B cell (primary cell): Measurements from ENCODE around the gene EXOC5. TPM values are rescaled to one million over a fixed set of nuclear protein-coding genes. Genes with fewer than 3 reads are reported as not detected.
A peak's percentile ranks its signal among the peaks of the same experiment; 100 is the strongest.

Experiments used
- ATAC-seq: fragments of 200-7000 bp; cut with Tn5 transposase; one replicate; pipeline ENCODE4 v1.10.0; 2021; ENCODE audit warnings: low read depth, mild to moderate bottlenecking, moderate number of reproducible peaks, moderate library complexity
- CTCF ChIA-PET: fragments of 350-600 bp; sonication (Branson Sonifier 250); formaldehyde crosslinking; loops from one replicate; lab custom pipeline; 2021; ENCODE audit warnings: antibody characterized with exemption, inconsistent platforms; lab: Charles Lee
- POLR2A ChIA-PET: fragments of 350-600 bp; sonication (Branson Sonifier 250); formaldehyde crosslinking; loops from one replicate; lab custom pipeline; 2021; ENCODE audit warnings: antibody characterized with exemption; lab: Charles Lee
- DNase-seq: peaks from one replicate; pipeline ENCODE4 v3.0.0; 2013
- H2AFZ ChIP-seq: 2 replicates; pipeline ENCODE4 v1.6.1; 2012; ENCODE audit warnings: mild to moderate bottlenecking, low read depth, low read length; ENCODE audit not compliant: insufficient read depth, poor library complexity, severe bottlenecking
- H3K27ac ChIP-seq, 2 donors: 1 replicate in 1 of 2; 2 replicates in 1 of 2; pipeline ENCODE4 v1.5.1; 2012 to 2013; ENCODE audit warnings: low read length in 2 of 2, mild to moderate bottlenecking in 2 of 2, moderate library complexity in 1 of 2
- H3K27me3 ChIP-seq, 4 experiments: fragments of 200-600 bp in 1 of 4; sonication (generic) in 1 of 4; replicated peaks in 1 of 4; 1 replicate in 2 of 4; 2 replicates in 2 of 4; pipeline versions ENCODE4 v1.6.1 to v1.7.0; 2013 to 2016; ENCODE audit warnings: low read length in 3 of 4, mild to moderate bottlenecking in 2 of 4, mixed read lengths in 1 of 4, moderate library complexity in 1 of 4; ENCODE audit not compliant: insufficient read depth in 4 of 4, control insufficient read depth in 3 of 4; ENCODE audit errors: control extremely low read depth in 1 of 4
- H3K36me3 ChIP-seq, 2 experiments: replicated peaks in 1 of 2; 1 replicate in 1 of 2; 2 replicates in 1 of 2; pipeline versions ENCODE4 v1.6.1 to v1.7.1; 2013; ENCODE audit warnings: low read length in 1 of 2; ENCODE audit not compliant: insufficient read depth in 2 of 2, control insufficient read depth in 1 of 2; ENCODE audit errors: control extremely low read depth in 1 of 2, extremely low read depth in 1 of 2
- H3K4me1 ChIP-seq, 2 donors: fragments of 200-600 bp in 1 of 2; sonication (generic) in 1 of 2; 1 replicate in 1 of 2; 2 replicates in 1 of 2; pipeline versions ENCODE4 v1.5.1 to v1.6.1; 2013 to 2017; ENCODE audit warnings: low read length in 2 of 2; ENCODE audit not compliant: control insufficient read depth in 2 of 2, insufficient read depth in 2 of 2
- H3K4me2 ChIP-seq: replicated peaks from 2 replicates; pipeline ENCODE3; 2012; ENCODE audit warnings: mild to moderate bottlenecking, low read depth, low read length; ENCODE audit not compliant: poor library complexity, severe bottlenecking
- H3K4me3 ChIP-seq, 5 experiments: fragments of 200-600 bp in 1 of 5; sonication (generic) in 1 of 5; 1 replicate in 3 of 5; 2 replicates in 2 of 5; pipeline versions ENCODE4 v1.5.1 to v1.7.0; 2011 to 2016; ENCODE audit warnings: low read length in 4 of 5, mild to moderate bottlenecking in 4 of 5, low read depth in 2 of 5, control low read depth in 1 of 5, moderate library complexity in 1 of 5; ENCODE audit not compliant: insufficient read depth in 1 of 5; ENCODE audit errors: control extremely low read depth in 1 of 5, extremely low read depth in 1 of 5
- H3K79me2 ChIP-seq: fragments of 200-600 bp; sonication (generic); one replicate; pipeline ENCODE4 v1.6.0; 2016; ENCODE audit warnings: low read length; ENCODE audit not compliant: control insufficient read depth, insufficient read depth
- H3K9ac ChIP-seq: fragments of 200-600 bp; sonication (generic); 2 replicates; pipeline ENCODE4 v1.6.1; 2017; ENCODE audit warnings: mild to moderate bottlenecking, low read length, moderate library complexity
- H3K9me3 ChIP-seq, 3 donors: one replicate each; pipeline versions ENCODE4 v1.6.1 to v1.7.1; 2013; ENCODE audit warnings: low read length in 2 of 3; ENCODE audit not compliant: control insufficient read depth in 2 of 3, insufficient read depth in 1 of 3; ENCODE audit errors: control extremely low read depth in 1 of 3
- H4K20me1 ChIP-seq: 2 replicates; pipeline ENCODE4 v1.6.0; 2012; ENCODE audit warnings: mild to moderate bottlenecking, low read length; ENCODE audit not compliant: insufficient read depth, control insufficient read depth, poor library complexity, severe bottlenecking
- H3K27ac Mint-ChIP-seq: one replicate; pipeline ENCODE4 v1.8.0; 2021; ENCODE audit warnings: mixed read lengths
- H3K27me3 Mint-ChIP-seq: one replicate; pipeline ENCODE4 v1.8.0; 2021; ENCODE audit warnings: mixed read lengths
- H3K4me1 Mint-ChIP-seq: one replicate; pipeline ENCODE4 v1.8.0; 2021; ENCODE audit warnings: mixed read lengths
- H3K4me3 Mint-ChIP-seq: one replicate; pipeline ENCODE4 v1.8.0; 2021; ENCODE audit warnings: mixed read lengths
- H3K9me3 Mint-ChIP-seq: one replicate; pipeline ENCODE4 v1.8.0; 2022; ENCODE audit warnings: mixed read lengths; ENCODE audit not compliant: insufficient read depth
- CTCF ChIP-seq: fragments of 200-600 bp; IDR thresholded peaks from one replicate; pipeline ENCODE4 v1.8.0; 2022; ENCODE audit warnings: antibody characterized with exemption, mild to moderate bottlenecking
- EZH2 ChIP-seq: IDR thresholded peaks from 2 replicates; pipeline ENCODE4 v1.6.1; 2012; ENCODE audit warnings: borderline replicate concordance, low read depth, mild to moderate bottlenecking, moderate library complexity, low read length; ENCODE audit not compliant: insufficient read depth, poor library complexity, severe bottlenecking
- WGBS: methylation state at CpG from one replicate; pipeline ENCODE4 v1.1.5; 2013; ENCODE audit warnings: missing lambda C conversion rate; ENCODE audit not compliant: insufficient coverage; 5-methylcytosine and 5-hydroxymethylcytosine counted together
- intact Hi-C: fragments of 100-400 bp; cut with micrococcal nuclease; formaldehyde crosslinking; loops from one replicate; pipeline ENCODE4 v1.10.0; 2022
- polyA plus RNA-seq: library from polyadenylated mRNA; depleted of rRNA; stranded (reverse); fragments of >200 nt; gene quantifications from 2 replicates; pipeline ENCODE4 v1.2.3, GENCODE V29; 2012
- total RNA-seq, 2 donors: library from RNA; stranded (reverse); fragments of 120-200 nt in 1 of 2; gene quantifications; 1 replicate in 1 of 2; 2 replicates in 1 of 2; pipeline versions ENCODE4 v1.2.3 to v1.2.4, GENCODE V29; 2013 to 2022

The EXOC5 gene
- total and polyA plus RNA-seq, 2 donors (not counting 1 experiment from before 2014, with no cell fraction given): 5.4 to 60.0 TPM

- Histone ChIP-seq H3K4me3 (no peak overlapping the region), H3K27ac (no peak overlapping the region), H3K4me2 (no peak overlapping the region), H3K4me1 (no peaks in the 10 kb centered on the region), H3K27me3 (peaks cover 0 to 12% (median 2%) of the 10 kb centered on the region in 4 experiments), H3K9me3 (peaks cover 0 to 4% (median 0%) of the 10 kb centered on the region in 3 donors), H3K79me2 (no peaks in the 10 kb centered on the region), H4K20me1 (no peaks in the 10 kb centered on the region), H2AFZ (no peak overlapping the region), H3K9ac (no peak overlapping the region), H3K36me3 (no peaks in the 10 kb centered on the region)
- Mint-ChIP-seq H3K4me3 (no peak overlapping the region), H3K27ac (no peak overlapping the region), H3K4me1 (peaks cover 3% of the 10 kb centered on the region), H3K27me3 (peaks cover 13% of the 10 kb centered on the region), H3K9me3 (peaks cover 4% of the 10 kb centered on the region)
- POLR2A ChIA-PET: no interaction called here
- no peak for TF ChIP-seq EZH2
- peak; percentile 96 for TF ChIP-seq CTCF
- DNase-seq (peak; percentile 78), ATAC-seq (peak; percentile 36)
- WGBS: no CpG with 5 or more reads among the region's 3 CpGs
- CTCF ChIA-PET: interaction anchor here (0.5 to 4.9 kb wide), 11 partner anchors 12 to 1871 kb away, joined by 3 to 91 read pairs (median 3); partner anchors contain the start of genes AP5M1 and EXOC5
- intact Hi-C loops: loop anchor here (1.0 to 5.0 kb wide), 2 partner anchors 657 to 1870 kb away; no protein-coding TSS in a partner anchor
These were observed 48.6 kb upstream of the EXOC5 start for GRCh38 chr14:57317248-57317833.
